DMS79 treated with DMSO at 0.1 percent for 48 hours (cell line): Measurements from ENCODE around the gene PRKCA.

ENCODE experiments used
- DNase-seq: peaks from one replicate; lab custom pipeline; 2025; lab: John Stamatoyannopoulos, UW

Gene PRKCA

DNA sequence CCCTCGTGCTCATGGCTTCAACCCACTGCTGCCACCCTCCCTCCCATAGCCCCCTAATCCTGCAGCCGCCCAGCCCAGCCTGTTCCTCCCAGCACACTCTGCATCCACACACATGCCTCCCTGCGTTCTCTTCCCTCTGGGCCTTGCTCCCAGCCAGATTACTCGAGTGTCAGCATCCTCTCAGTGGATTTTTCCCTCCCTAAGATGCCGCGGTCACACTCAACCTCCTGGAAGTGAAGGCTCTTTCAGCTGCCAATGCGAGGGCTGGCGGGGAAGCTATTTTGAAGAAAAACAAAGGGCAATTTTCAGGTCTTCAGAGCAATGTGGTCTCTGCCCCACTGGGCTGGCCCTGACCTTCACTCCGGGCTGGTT, 509.3 kb downstream of the PRKCA start:
- no peak for DNase-seq

DNA sequence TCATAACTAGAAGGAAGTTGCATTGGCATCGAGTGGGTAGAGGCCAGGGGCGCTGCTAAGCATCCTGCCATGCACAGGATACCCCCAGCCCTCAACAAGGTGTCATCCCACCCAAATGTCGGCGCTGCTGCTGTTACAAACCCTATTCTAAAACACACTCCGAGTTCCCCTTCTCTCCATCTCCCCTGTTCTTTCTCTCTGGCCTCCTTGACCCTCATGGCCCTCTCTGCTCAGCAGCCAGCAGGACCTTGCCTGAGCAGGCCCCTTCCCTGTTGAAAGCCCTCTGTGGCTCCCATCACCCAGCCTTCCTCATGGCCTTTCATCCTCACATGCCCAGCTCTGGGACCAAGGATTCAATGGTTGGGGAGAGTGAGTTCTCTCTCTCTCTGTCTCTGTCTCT, 510.2 kb downstream of the PRKCA start:
- no peak for DNase-seq

DNA sequence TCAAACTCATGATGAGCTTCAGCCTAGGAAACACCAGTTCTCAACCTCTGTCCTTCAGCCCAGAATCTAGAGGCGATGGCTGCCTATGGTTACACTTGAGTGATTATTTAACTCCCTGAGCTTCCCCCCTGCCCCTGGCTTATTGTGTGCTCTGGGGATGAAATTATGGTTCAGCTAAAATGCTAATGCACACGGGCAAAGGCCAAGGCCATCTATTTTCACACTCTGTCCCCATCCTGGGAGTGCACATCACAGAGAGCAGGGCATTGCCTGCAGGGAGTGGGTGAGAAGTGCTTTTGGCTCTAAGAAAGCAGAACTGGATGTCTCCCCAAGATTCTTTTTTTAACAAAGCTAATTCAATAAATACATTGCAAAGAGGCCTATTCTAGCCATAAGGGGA, 510.9 kb downstream of the PRKCA start:
- no peak for DNase-seq

DNA sequence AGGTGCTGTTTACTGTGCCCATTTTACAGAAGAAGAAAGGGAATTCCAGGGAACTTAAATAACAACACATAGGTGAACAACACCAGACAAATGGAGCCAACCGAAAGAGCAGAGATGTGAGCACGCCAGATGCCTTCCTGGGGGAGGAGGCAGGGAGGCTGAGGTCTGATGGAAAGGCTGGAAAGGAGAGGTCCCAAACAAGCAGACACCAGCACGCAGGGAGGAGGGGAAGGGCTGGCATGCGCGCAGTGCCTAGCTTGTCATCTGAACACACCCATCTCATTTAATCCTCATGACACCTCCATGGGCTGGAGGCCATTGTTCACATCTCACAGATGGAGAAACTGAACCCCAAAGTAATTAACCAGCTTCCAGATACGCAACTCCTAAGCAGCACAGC, 511.6 kb downstream of the PRKCA start:
- DNase-seq, result no peak

DNA sequence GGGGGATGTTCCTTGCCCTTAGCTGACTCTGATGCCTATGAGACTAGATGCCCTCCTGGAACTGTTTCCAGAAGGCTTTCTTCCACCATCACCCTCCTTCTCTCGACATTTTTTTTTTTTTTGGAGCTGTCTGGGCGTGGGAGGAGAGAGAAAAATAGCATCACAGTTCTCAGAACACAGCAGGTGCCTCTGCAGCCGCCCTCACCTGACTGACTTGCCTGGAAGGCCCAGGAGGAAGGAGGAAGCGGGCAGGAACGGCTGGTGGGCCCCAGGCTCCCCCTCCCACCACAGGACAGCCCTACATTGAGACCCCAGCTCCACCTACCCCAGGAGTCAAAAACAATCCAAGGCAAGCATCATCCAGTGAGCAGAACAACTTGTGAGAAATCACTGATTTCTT, 512.2 kb downstream of the PRKCA start:
- no peak for DNase-seq

DNA sequence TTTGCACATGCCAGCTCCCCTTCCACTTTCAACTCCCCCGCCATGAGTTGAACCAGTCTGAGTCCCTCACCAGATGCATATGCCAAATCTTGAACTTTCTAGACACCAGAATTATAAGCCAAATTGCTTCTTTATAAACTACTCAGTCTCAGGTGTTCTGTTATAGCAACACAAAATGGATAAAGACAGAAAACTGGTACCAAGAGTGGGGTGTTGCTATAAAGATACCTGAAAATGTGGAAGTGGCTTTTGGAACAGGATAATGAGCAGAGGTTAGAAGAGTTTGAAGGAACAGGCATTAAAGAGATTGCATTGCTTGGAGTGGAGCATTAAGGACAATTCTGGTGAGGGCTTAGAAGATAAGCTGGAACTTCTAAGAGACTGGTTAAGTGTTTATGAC, 515.3 kb downstream of the PRKCA start:
- DNase-seq, result no peak

DNA sequence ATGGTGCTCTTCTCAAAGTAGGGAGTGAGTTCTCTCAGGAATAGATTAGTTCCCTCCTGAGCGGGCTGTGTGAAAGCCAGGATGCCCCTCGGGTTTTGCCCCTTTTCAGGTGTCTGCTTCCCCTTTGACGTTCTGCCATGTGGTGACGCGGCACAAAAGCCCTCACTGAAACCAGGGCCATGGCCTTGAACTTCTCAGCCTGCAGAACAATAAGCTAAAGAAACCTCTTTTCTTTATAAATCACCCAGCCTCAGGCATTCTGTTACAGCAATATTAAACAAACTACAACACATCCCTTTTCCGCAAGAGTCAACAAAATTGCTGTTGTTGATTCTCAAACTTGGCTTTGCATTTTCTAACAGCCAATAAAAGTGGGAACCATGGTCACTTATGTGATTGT, 517.1 kb downstream of the PRKCA start:
- DNase-seq, result no peak

DNA sequence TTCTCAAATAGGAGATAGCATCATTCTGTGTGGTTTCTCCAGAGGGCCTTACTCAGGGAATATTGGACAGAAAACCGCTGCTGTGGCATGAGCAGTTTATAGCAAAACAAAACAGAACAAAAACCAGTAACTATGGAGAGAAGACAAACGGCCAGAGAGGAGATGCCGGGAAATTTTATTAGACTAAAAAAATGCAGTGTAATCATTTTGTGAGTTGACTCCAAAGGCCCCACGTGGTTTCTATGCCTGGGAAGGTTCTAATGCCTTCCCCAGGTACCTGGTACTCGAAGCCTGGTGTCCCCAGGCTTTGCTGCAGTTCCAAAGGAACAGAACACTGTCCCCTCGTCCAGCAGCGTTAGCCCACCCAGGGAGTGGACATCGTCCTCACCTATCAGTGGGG, 519.6 kb downstream of the PRKCA start:
- no peak for DNase-seq

DNA sequence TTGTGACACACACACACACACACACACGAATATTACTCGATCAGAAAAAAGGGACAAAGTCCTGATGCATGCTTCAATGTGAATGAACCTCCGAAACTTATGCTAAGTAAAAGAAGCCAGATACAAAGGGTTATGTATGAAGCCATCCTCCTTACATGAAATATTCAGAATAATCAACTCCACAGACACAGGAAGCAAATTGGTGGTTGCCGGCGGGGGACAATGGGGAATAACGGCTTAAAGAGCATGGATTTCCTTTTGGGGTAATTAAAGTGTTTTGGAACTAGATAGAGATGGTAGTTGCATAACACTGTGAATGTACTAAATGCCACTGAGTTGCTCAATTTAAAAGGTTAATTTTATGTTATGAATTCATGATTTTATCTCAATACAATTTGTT, 524.4 kb downstream of the PRKCA start:
- no peak for DNase-seq

DNA sequence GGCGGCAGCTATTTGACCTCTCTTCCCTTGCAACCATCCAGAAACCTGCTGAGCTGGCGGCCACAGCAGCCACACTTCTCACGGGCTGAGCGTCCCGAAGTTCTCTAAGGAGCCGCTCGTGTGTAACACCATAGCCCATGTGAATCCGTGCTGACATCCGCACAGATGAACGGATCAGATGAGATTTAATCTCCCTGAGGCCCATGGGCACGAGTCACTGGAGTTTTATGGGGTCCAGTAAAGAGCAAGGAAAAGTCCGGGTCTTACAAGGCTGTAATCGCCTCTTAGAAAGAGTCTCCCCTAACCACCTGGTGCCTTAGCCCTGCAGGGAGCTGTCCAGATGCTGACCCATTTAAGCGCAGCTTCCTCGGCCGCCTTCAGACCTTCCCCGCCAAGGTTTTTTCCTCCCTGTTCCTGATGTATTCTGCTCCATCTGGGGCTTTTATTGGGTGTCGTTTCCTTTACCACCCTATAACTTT, 527.0 kb downstream of the PRKCA start:
- no peak for DNase-seq

DNA sequence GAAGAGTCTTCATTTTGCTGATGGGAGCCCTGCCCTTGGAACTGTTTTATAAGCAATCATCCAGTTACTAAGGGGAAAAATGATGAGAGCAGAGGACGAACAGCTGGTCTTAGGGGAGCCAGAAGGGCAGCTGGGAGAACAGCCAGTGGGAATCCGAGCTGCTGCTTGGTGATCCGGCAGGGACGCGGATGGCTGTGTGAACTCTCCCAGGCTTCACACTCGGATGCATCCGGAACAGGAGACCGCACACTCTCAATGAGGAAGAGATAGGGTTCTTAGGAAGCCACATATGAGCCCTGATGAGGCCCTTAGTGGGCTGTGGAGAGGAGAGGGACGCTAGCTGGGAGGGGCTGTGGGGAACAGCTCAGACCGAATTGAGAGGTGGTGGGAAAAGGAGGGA, 527.5 kb downstream of the PRKCA start:
- peak; percentile 50 for DNase-seq

DNA sequence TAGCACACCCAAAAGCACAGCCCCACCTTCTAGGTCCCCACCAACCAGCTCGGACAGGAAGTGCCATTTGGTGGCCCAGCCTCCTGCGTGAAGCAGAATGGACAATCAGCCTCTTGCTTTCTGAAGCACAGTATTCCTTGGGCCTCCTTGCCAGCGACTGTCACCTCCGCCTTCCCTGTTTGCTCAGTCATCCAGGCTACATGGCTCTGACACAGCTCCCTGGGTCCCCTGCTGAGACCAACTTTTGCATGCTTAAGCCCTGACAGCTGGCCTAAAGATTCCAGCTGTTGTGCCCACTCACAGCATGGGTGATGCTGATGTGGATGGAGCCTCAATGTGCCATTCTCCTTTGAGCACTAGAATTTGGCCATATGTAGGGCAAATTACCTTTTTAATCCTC, 528.0 kb downstream of the PRKCA start:
- DNase-seq, result peak; percentile 54

DNA sequence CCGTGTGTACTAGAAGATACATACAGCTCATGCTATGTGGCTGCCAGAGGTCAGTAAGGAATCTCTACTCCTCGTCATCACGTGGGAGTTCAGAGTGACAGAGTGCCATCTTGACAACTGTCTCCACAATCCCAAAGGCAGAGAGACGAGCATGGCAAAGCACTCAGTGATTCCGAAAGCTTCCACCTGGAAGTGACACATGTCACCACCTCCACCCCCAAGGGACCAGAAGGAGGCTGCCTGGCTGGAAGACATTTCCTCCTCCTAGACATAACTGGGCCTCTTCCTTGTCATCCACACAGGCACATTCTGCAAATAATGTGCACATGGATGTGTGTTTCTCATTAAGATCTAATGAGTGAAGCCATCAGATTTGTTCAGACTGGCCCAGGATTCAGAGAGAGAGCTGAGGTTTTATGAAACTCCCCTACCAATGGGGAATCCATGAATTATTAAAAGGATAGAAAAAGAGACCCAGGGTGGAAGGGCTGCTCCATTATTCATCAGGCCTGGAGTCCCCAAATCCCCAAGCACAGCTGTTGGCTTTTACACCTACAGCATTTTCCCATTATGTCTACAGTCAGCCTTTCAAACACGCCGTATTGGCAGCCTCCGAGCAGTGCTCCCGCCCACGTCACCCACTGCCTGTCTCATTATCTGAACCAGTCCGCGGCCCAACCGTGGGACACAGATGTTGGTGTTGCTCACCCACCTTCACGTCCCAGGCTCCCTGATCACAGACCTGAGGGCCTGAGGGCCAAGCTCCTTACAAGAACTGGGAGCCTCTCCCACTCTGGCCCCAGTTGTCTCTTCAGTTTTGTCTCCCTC, 529.2 kb downstream of the PRKCA start:
- DNase-seq, result no peak

DNA sequence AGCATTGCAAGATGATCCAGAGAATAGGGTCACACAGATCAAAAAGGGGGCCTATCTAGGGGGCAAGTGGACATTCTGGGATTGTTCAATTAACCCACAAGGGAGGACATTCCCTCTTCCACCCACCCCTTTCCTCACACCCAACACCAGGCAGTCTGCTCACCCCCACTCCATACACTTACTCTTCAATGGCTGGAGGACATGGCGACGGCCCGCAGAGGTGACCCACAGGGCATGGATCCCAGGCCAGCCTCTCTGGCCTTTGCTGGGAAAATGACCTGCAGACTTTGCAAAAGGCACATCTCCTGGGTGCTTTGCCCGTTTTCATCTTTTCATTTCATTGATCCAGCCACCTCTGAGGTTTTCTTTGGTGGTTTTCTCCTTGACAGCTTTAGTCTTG, 530.8 kb downstream of the PRKCA start:
- DNase-seq, result no peak

DNA sequence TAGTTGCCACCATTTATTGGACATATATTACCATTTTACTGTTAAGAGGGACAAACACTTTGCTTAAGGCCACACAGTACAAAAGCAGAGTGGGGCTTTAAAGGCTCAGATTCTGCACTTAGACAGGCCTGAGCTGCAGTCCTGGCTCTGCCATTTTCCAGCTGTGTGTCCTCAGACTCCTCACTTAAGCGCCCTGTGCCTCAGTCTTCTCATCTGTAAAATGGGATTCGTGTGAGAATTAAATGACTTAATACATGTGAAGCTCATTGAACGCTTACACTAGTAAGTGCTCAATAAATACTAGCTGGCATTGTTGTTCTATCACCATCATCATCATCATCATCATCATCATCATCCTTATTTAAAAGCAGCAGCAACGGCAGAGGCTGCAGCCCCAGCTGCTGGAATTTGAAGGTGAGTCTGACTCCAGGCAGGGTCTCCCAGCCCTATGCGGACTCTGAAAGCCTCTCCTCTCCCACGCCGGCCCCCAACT, 532.1 kb downstream of the PRKCA start:
- no peak for DNase-seq

DNA sequence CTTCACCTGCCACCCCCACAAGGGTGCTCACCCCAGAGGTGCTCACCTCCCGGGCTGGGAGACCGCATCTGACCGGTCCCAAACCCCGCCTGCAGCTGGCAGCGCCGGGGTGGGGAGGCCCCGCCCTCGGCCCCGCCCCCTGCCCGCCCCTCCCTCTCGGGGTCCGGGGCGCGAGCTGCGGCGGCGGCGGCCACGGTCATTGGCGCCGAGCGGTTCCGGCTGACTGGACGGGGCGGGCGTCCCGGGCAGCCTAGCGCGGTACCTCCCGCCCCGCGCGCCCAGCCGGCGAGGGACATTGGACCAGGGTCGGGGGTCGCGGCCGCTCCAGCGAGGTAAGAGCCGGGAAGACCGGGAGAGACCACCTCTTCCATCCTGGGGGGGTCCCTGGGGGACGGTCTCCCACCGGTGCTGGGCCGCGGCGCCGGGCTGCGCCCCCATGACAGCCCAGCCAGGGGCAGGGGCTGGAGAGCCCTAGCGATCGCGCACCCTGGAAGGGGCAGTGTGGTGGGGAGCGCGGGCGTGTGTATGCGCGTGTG, 532.6 kb downstream of the PRKCA start, which contains the start of gene CACNG5:
CACNG5 (plus strand) TSS at position 199 of the 536 bp plus-strand sequence. CDS start 42,216 bp downstream, outside the sequence.
- peak; percentile 3 for DNase-seq

DNA sequence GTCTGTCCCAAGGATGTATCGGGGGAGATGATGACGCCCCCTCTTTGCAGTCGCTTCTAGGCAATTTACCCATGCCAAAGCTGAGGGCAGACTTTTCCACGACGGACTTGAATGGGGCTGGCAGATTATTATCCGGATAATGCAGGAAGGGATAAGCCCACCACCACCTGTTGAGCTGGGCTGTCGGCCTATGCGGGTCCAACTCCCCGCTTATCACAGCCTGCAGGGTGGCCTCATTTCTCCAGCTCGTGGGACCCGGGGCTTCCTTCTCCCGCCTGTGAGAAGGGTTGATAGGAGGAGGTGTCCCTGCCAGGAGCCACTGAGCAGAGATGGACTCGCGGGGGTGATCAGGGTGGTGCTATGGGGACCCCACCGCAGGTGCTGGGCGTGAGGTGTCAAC, 533.1 kb downstream of the PRKCA start:
- DNase-seq, result no peak

DNA sequence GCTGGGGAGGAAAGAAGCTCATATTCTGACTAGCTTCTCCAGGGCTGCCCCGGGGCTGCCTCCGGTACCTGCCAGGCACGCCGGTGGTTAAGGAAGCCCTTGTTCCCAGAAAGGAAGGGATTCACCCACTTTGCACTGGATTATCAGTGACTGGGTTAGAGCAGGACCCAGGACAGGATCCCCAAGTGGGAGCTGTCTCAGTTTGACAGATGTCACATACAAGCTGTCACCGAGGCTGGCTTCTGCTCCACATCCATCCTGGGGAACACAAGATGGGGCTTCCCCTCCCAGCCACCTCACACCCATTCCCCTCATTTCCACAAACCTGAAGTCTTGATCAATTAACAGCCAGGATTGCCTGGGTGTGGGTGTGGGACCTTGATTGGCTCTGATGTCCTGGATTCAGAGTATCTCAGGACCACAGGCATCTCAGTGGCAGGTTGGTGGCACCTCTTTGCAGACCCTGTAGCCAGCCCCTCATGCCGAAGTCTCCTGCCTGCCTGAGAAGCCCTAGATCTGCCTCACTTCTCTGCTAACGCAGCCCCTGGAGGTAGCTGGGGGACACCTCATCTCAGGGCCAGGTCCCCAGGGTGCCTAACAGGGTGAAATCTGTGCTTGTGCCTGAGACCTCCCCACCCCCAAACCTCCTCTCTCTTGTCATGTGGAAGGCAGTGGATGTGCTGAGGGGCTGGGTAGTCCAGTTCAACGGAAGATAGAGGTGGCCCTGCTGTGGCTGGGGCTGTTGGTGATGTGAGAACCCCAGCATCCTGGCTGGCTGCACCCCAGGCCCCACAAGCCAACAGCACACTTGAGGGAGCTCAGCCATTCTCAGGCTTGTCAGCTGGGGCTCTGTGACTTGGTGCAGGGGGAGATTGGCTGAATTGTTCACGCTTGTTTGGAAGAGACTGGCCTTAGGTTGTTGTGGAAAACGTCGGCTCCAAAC, 533.9 kb downstream of the PRKCA start:
- no peak for DNase-seq

DNA sequence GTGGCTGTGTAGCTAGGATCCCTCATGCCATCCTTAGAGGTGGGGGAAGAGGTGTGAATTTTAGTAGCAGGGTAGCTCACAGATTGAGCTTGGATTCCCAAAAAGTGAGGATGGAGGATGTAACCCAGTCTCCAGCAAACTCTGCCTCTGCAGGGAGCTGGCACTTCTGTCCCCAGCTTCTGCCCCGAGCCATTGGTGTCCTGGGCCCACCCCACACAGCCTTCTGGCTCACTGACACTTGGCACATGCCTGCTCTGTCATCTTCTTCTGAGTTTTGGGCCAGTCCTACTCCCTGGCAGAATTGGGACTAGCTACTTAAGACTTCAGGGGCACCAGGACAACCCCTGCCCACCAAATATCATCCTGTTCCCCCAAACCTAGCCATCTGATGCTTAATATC, 534.8 kb downstream of the PRKCA start:
- DNase-seq, result no peak

DNA sequence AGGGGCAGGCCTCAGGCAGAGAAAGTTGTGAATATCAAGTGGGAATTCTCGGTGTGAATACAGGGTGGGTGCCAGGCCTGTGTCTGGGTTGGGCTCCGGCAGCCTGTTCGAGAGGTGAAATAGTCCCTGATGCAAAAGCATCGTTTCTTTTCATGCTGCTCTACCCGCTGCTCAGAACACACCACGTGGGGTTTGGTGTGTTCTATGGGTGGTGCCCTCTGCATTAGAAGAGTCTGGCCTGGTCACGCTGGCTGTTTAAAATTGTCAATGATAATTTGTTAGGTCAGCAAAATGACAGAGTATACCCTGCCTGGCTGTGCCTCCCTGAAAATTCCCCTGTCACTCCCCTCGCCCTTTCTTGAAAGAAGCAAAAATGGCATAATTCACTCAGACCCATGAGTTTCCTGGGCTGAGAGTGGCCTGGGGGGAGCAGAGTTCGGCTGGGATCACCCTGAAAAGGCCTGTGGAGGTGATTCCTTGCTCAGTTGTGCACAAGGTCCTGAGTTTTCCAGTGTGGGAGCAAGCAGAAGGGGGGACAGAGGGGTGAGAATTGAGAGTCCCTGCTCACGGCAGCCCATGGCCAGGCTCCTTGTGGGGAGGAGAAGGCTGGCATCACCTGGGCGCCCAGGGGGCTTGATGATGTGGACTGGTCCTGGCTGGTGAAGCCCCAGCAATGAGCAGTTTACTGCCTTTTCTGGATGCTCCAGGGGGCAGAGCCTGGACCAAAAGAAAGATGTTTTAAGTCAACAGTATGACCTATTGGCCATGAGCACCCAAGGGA, 535.7 kb downstream of the PRKCA start:
- DNase-seq, result no peak

DNA sequence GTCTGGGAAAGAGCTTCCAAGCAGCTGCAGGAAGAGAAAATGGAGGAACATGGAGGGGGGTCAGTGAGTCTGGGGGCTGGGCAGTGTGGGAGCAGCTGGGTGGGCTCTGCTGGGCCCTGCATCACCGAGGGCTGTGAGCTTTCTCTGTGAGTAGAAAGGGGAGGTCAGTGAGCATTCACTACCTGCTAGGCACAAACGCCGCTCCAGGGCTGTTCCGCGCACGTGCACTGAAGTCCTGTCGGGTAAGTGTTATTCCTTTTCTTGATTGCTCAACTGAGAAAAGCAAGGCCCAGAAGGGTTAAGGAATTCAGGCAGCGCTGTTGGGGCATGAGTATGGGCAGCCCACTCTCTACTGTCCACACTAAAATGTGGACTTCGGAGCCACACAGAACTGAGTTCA, 537.2 kb downstream of the PRKCA start:
- DNase-seq, result no peak

DNA sequence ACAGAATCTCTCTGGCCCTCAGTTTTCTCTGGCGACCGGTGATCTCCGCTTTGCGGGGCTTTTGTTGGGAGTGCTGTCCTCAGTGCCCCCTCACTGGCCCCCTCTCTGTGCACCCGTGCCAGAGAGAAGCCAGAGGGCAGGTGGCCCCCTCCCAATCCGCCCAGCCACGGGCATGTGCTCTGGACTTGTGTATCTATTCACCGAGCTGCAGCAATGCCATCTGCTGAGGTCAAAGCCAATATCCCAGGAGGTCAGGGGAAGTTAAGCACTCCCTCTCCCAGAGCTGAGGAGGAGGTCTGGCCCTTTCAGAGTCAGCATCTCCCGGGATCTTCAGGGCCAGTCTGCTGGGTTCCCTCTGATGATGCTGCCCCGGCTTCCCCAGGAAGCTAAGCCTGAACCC, 537.6 kb downstream of the PRKCA start:
- no peak for DNase-seq
